GM21737 (cell line): ENCODE measurements around the gene CEP170.
A peak's percentile ranks its signal among the peaks of the same experiment; 100 is the strongest.
"Not testable (repeated sequence)": the region's sequence is repeated elsewhere in the genome, so short reads cannot be mapped to it uniquely, and the experiment has no call there.

ENCODE experiments used
- ATAC-seq: cut with Tn5 transposase; IDR thresholded peaks from one replicate; pipeline ENCODE4 v1.9.1; 2021; ENCODE audit warnings: mild to moderate bottlenecking, moderate library complexity; ENCODE audit not compliant: unreplicated experiment

Gene CEP170

GRCh38 chr1:243236604-243237252 lies 18.4 kb downstream of the CEP170 start:
- ATAC-seq, result peak; percentile 61

GRCh38 chr1:243234978-243235647 lies 20.0 kb downstream of the CEP170 start:
- no peak for ATAC-seq

GRCh38 chr1:243233908-243234307 lies 21.2 kb downstream of the CEP170 start:
- ATAC-seq, result no peak

- ATAC-seq, result no peak
These were observed 24.2 kb downstream of the CEP170 start for GRCh38 chr1:243230914-243231313.

- no peak for ATAC-seq
These were observed 25.6 kb downstream of the CEP170 start for GRCh38 chr1:243229526-243229925.

GRCh38 chr1:243227622-243228021 lies 27.5 kb downstream of the CEP170 start:
- no peak for ATAC-seq

- ATAC-seq, result no peak
These were observed 37.0 kb downstream of the CEP170 start for GRCh38 chr1:243218059-243218458.

- no peak for ATAC-seq
These were observed 37.7 kb downstream of the CEP170 start for GRCh38 chr1:243217349-243217748.

- ATAC-seq, result no peak
These were observed 38.3 kb downstream of the CEP170 start for GRCh38 chr1:243216741-243217140.

- not testable (repeated sequence) for ATAC-seq
These were observed 39.7 kb downstream of the CEP170 start for GRCh38 chr1:243215276-243215875.

- ATAC-seq, result no peak
These were observed 41.9 kb downstream of the CEP170 start for GRCh38 chr1:243213045-243213787.

GRCh38 chr1:243211984-243212383 lies 43.1 kb downstream of the CEP170 start:
- ATAC-seq, result not testable (repeated sequence)

- not testable (repeated sequence) for ATAC-seq
These were observed 50.0 kb downstream of the CEP170 start for GRCh38 chr1:243205026-243205501.

- not testable (repeated sequence) for ATAC-seq
These were observed 50.7 kb downstream of the CEP170 start for GRCh38 chr1:243204336-243204735.

GRCh38 chr1:243203196-243203595 lies 51.9 kb downstream of the CEP170 start:
- ATAC-seq, result not testable (repeated sequence)

GRCh38 chr1:243201316-243201715 lies 53.8 kb downstream of the CEP170 start:
- ATAC-seq, result not testable (repeated sequence)

GRCh38 chr1:243197524-243197923 lies 57.6 kb downstream of the CEP170 start:
- ATAC-seq, result not testable (repeated sequence)

GRCh38 chr1:243193330-243193729 lies 61.8 kb downstream of the CEP170 start:
- not testable (repeated sequence) for ATAC-seq

- not testable (repeated sequence) for ATAC-seq
These were observed 68.7 kb downstream of the CEP170 start for GRCh38 chr1:243186201-243186995.

GRCh38 chr1:243184787-243185186 lies 70.3 kb downstream of the CEP170 start:
- not testable (repeated sequence) for ATAC-seq
